PFSK-1 (cell line): Measurements from ENCODE around the gene HDAC4.

Experiments
- POLR2AphosphoS5 ChIP-seq: IDR thresholded peaks from 2 replicates; pipeline ENCODE4 v1.6.1; 2012; ENCODE audit warnings: low read depth, mild to moderate bottlenecking, control low read depth, low read length, moderate library complexity
- TF ChIP-seq, protein P1 (sequence below), 2 experiments: IDR thresholded peaks; 2 replicates each; pipeline versions ENCODE4 v1.6.1 to v1.8.0; 2011 to 2012; ENCODE audit warnings: low read depth in 2 of 2, low read length in 2 of 2, control low read depth in 1 of 2, inconsistent platforms in 1 of 2, mild to moderate bottlenecking in 1 of 2, moderate library complexity in 1 of 2; ENCODE audit not compliant: insufficient read depth in 1 of 2

DNA sequence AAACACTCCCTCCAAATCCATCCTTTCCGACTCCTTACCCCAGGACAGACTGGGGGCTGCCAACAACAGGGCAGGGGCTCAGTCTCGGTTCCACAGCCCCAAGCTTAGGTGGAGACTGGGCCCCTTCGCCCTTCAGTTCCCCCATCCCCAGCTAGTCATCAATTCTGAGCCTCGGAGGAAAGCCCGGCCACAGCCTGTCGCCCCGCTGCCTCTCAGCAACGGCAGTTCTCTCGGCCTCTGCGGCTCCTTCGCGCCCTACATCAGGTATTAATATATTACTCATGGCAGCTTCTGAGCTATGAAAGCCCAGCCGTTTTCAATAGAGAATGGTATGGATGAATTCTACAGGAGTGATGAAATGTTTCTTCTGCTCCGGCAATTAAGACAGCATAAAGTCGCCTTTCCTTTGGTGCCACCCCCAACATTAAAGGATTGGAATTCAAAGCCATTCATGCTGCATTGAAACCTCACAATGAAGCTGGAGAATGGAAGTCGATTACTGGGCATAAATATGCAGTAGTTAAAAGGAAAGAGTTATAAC, 2.8 kb downstream of the HDAC4 start:
- TF ChIP-seq, protein P1, sequence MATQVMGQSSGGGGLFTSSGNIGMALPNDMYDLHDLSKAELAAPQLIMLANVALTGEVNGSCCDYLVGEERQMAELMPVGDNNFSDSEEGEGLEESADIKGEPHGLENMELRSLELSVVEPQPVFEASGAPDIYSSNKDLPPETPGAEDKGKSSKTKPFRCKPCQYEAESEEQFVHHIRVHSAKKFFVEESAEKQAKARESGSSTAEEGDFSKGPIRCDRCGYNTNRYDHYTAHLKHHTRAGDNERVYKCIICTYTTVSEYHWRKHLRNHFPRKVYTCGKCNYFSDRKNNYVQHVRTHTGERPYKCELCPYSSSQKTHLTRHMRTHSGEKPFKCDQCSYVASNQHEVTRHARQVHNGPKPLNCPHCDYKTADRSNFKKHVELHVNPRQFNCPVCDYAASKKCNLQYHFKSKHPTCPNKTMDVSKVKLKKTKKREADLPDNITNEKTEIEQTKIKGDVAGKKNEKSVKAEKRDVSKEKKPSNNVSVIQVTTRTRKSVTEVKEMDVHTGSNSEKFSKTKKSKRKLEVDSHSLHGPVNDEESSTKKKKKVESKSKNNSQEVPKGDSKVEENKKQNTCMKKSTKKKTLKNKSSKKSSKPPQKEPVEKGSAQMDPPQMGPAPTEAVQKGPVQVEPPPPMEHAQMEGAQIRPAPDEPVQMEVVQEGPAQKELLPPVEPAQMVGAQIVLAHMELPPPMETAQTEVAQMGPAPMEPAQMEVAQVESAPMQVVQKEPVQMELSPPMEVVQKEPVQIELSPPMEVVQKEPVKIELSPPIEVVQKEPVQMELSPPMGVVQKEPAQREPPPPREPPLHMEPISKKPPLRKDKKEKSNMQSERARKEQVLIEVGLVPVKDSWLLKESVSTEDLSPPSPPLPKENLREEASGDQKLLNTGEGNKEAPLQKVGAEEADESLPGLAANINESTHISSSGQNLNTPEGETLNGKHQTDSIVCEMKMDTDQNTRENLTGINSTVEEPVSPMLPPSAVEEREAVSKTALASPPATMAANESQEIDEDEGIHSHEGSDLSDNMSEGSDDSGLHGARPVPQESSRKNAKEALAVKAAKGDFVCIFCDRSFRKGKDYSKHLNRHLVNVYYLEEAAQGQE (IDR thresholded peaks at IDR 0.05; ENCODE audit: insufficient read depth in 1 of 2, low read depth in 2 of 2, low read length in 2 of 2) = no peak
- TF ChIP-seq POLR2AphosphoS5 = no peak
